ENCODE data around the gene ZFHX3. TPM values are rescaled to one million over a fixed set of nuclear protein-coding genes. Genes with fewer than 3 reads are reported as not detected.

The ZFHX3 gene
- total and polyA plus RNA-seq, 2 donors (not counting 1 experiment from before 2014, with no cell fraction given): 0.54 to 6.6 TPM

DNA sequence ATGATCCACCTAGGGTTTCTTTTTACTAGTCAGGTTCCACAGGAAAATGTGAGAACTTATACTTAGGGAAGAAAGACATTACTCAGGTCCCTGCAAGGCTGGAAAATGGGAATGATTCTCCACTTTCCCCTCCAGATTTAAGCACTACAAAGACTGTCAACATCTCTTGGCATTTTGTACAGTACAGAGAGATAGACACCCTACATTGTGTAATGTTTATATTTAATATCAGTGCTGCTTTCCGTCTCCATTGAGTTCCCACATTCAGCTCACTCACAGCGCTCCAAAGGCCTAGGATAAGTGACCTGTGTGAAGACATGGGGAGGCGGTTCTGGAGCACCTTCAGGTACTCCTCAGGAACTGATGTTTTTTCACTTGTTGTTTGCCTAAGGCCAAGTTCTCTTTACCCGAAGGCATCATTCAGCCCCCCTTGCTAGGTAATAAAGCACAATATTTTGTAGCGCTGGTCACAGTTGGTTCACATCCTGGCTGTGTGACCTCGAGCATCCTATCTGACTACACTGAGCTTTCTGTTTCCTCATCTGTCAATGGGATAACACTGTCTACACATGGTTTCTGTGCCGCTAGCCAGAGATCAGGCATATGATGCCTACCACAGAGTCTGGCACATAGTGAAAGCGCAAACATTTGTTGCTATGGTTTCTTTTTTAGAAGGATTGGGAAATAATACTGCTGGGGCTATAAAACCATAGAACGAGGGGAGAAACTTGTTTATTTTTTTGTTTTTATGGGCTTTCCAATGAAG, 226.6 kb downstream of the ZFHX3 start:
- Histone ChIP-seq H3K27me3 (replicated peaks in 1 of 4; ENCODE audit: control extremely low read depth in 1 of 4, control insufficient read depth in 3 of 4, insufficient read depth in 4 of 4, low read length in 3 of 4) (no peaks in the 10 kb centered on the region), H3K4me1 (ENCODE audit: control insufficient read depth in 2 of 2, insufficient read depth in 2 of 2, low read length in 2 of 2) (no peaks in the 10 kb centered on the region), H3K4me2 (replicated peaks; ENCODE audit: low read depth, low read length, poor library complexity, severe bottlenecking) (no peak overlapping the region), H2AFZ (ENCODE audit: insufficient read depth, low read depth, low read length, poor library complexity, severe bottlenecking) (no peak overlapping the region), H3K9ac (ENCODE audit: low read length) (no peak overlapping the region), H3K79me2 (ENCODE audit: control insufficient read depth, insufficient read depth, low read length) (no peaks in the 10 kb centered on the region), H3K4me3 (ENCODE audit: control extremely low read depth in 1 of 5, extremely low read depth in 1 of 5, insufficient read depth in 1 of 5, low read depth in 2 of 5, low read length in 4 of 5) (no peak overlapping the region), H3K27ac (ENCODE audit: low read length in 2 of 2) (no peak overlapping the region), H3K9me3 (ENCODE audit: control extremely low read depth in 1 of 3, control insufficient read depth in 2 of 3, insufficient read depth in 1 of 3, low read length in 2 of 3) (no peaks in the 10 kb centered on the region), H3K36me3 (replicated peaks in 1 of 2; ENCODE audit: control extremely low read depth in 1 of 2, control insufficient read depth in 1 of 2, extremely low read depth in 1 of 2, insufficient read depth in 2 of 2, low read length in 1 of 2) (no peaks in the 10 kb centered on the region), H4K20me1 (ENCODE audit: control insufficient read depth, insufficient read depth, low read length, poor library complexity, severe bottlenecking) (no peaks in the 10 kb centered on the region)
- intact Hi-C loops (cut with micrococcal nuclease): no loop called here
- Mint-ChIP-seq H3K27me3 (no peaks in the 10 kb centered on the region), H3K4me1 (no peaks in the 10 kb centered on the region), H3K27ac (no peak overlapping the region), H3K4me3 (no peak overlapping the region), H3K9me3 (ENCODE audit: insufficient read depth) (no peaks in the 10 kb centered on the region)
- TF ChIP-seq EZH2 (IDR thresholded peaks at IDR 0.05; ENCODE audit: borderline replicate concordance, insufficient read depth, low read depth, low read length, poor library complexity, severe bottlenecking): no peak
- TF ChIP-seq, protein P1, sequence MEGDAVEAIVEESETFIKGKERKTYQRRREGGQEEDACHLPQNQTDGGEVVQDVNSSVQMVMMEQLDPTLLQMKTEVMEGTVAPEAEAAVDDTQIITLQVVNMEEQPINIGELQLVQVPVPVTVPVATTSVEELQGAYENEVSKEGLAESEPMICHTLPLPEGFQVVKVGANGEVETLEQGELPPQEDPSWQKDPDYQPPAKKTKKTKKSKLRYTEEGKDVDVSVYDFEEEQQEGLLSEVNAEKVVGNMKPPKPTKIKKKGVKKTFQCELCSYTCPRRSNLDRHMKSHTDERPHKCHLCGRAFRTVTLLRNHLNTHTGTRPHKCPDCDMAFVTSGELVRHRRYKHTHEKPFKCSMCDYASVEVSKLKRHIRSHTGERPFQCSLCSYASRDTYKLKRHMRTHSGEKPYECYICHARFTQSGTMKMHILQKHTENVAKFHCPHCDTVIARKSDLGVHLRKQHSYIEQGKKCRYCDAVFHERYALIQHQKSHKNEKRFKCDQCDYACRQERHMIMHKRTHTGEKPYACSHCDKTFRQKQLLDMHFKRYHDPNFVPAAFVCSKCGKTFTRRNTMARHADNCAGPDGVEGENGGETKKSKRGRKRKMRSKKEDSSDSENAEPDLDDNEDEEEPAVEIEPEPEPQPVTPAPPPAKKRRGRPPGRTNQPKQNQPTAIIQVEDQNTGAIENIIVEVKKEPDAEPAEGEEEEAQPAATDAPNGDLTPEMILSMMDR (IDR thresholded peaks at IDR 0.05): no peak
- ChIA-PET CTCF (interaction anchor here (3.0 kb wide), 1 partner anchor 11 kb away, joined by 16 read pairs; no protein-coding TSS in a partner anchor), POLR2A (no interaction called here)
- no peak for ATAC-seq (ENCODE audit: low read depth)
- DNase-seq: no peak
- 97% methylated on average over 4 of the region's 9 CpGs for WGBS (ENCODE audit: insufficient coverage)

DNA sequence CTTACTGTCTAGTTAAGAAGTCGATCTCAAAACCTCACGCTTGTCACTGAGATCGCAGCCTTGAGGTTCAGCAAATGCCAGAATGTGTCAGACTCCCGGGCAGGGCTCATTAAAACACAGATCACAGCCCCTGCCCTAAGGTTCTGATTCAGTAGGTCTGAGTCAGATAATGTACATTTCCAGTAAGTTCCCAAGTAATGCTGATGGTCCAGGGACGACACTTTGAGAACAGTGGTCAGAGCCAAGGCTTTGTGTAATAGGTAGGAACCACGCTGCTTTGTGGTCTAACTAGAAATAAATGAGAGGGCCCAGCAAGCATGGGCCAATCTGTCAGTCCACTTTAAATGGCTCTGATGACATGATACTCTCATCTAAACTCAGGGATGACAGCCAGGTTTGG, 228.6 kb downstream of the ZFHX3 start:
- DNase-seq: no peak
- Histone ChIP-seq H3K9me3 (ENCODE audit: control extremely low read depth in 1 of 3, control insufficient read depth in 2 of 3, insufficient read depth in 1 of 3, low read length in 2 of 3) (no peaks in the 10 kb centered on the region), H3K79me2 (ENCODE audit: control insufficient read depth, insufficient read depth, low read length) (no peaks in the 10 kb centered on the region), H2AFZ (ENCODE audit: insufficient read depth, low read depth, low read length, poor library complexity, severe bottlenecking) (no peak overlapping the region), H3K4me1 (ENCODE audit: control insufficient read depth in 2 of 2, insufficient read depth in 2 of 2, low read length in 2 of 2) (no peaks in the 10 kb centered on the region), H3K27me3 (replicated peaks in 1 of 4; ENCODE audit: control extremely low read depth in 1 of 4, control insufficient read depth in 3 of 4, insufficient read depth in 4 of 4, low read length in 3 of 4) (no peaks in the 10 kb centered on the region), H4K20me1 (ENCODE audit: control insufficient read depth, insufficient read depth, low read length, poor library complexity, severe bottlenecking) (no peaks in the 10 kb centered on the region), H3K27ac (ENCODE audit: low read length in 2 of 2) (no peak overlapping the region), H3K9ac (ENCODE audit: low read length) (no peak overlapping the region), H3K4me2 (replicated peaks; ENCODE audit: low read depth, low read length, poor library complexity, severe bottlenecking) (no peak overlapping the region), H3K4me3 (ENCODE audit: control extremely low read depth in 1 of 5, extremely low read depth in 1 of 5, insufficient read depth in 1 of 5, low read depth in 2 of 5, low read length in 4 of 5) (no peak overlapping the region), H3K36me3 (replicated peaks in 1 of 2; ENCODE audit: control extremely low read depth in 1 of 2, control insufficient read depth in 1 of 2, extremely low read depth in 1 of 2, insufficient read depth in 2 of 2, low read length in 1 of 2) (no peaks in the 10 kb centered on the region)
- Mint-ChIP-seq H3K9me3 (ENCODE audit: insufficient read depth) (no peaks in the 10 kb centered on the region), H3K4me3 (no peak overlapping the region), H3K27ac (no peak overlapping the region), H3K4me1 (no peaks in the 10 kb centered on the region), H3K27me3 (no peaks in the 10 kb centered on the region)
- ChIA-PET CTCF (no interaction called here), POLR2A (no interaction called here)
- no peak for TF ChIP-seq EZH2 (IDR thresholded peaks at IDR 0.05; ENCODE audit: borderline replicate concordance, insufficient read depth, low read depth, low read length, poor library complexity, severe bottlenecking)
- TF ChIP-seq, protein P1 (IDR thresholded peaks at IDR 0.05): no peak
- no peak for ATAC-seq (ENCODE audit: low read depth)
- intact Hi-C loops (cut with micrococcal nuclease): no loop called here
- 97% methylated on average over 5 of the region's 6 CpGs for whole genome bisulfite sequencing (ENCODE audit: insufficient coverage)

Data from B cell (primary cell).